ENCODE measurements around the gene RNF10. TPM values are rescaled to one million over a fixed set of nuclear protein-coding genes. Genes with fewer than 3 reads are reported as not detected.

RNF10 gene
- total RNA-seq, 1 experiment from 2014 or later: 79.7 TPM

DNA sequence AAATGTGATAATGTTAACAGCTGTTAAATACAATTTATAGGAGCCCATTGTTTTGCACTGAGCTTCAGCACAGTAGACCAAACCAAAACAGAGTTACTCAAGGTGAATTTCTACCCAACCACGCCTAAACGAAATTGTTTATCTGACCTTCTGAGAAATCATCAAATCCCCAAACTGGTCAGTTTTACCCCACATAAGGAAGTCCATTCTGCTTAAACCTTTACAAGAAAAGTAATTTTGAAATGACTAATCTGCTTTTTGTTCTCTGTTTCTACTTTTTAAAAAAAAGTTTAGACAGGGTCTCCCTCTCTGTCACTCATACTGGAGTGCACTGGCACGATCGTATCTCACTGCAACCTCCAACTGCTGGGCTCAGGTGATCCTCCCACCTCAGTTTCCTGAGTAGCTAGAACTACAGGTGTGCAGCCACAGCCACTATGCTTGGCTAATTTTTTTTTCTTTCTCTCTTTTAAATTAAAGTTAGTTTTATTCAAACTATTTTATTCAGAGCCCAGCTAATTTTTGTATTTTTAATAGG, 1.4 kb upstream of the RNF10 start:
- no peak for DNase-seq
- no peak overlapping the region for H2AFZ ChIP-seq (ENCODE audit: low read length)
- peaks cover 4% of the 10 kb centered on the region; the same call in 1 of the 2 replicates for H3K36me3 ChIP-seq (ENCODE audit: low read depth, low read length)
- TF ChIP-seq, protein P1, sequence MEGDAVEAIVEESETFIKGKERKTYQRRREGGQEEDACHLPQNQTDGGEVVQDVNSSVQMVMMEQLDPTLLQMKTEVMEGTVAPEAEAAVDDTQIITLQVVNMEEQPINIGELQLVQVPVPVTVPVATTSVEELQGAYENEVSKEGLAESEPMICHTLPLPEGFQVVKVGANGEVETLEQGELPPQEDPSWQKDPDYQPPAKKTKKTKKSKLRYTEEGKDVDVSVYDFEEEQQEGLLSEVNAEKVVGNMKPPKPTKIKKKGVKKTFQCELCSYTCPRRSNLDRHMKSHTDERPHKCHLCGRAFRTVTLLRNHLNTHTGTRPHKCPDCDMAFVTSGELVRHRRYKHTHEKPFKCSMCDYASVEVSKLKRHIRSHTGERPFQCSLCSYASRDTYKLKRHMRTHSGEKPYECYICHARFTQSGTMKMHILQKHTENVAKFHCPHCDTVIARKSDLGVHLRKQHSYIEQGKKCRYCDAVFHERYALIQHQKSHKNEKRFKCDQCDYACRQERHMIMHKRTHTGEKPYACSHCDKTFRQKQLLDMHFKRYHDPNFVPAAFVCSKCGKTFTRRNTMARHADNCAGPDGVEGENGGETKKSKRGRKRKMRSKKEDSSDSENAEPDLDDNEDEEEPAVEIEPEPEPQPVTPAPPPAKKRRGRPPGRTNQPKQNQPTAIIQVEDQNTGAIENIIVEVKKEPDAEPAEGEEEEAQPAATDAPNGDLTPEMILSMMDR (conservative IDR thresholded peaks at IDR 0.05; ENCODE audit: low read depth, low read length): no peak
- H3K79me2 ChIP-seq (ENCODE audit: low read length): peaks cover 49% of the 10 kb centered on the region
- H3K9ac ChIP-seq (ENCODE audit: low read length): no peak overlapping the region
- H3K9me2 ChIP-seq (replicated peaks; ENCODE audit: low read length): no peaks in the 10 kb centered on the region
- peaks cover 5% of the 10 kb centered on the region for H3F3A ChIP-seq (ENCODE audit: low read length, unreplicated experiment)
- CTCF ChIA-PET: no interaction called here
- POLR2A ChIA-PET (ENCODE audit: unreplicated experiment): interaction anchor here (0.8 kb wide), 1 partner anchor 241 kb away, joined by 4 read pairs; no protein-coding TSS in a partner anchor
- H3K9me3 ChIP-seq (ENCODE audit: low read length): no peaks in the 10 kb centered on the region
- no peak overlapping the region for H3K27ac ChIP-seq (ENCODE audit: low read length)
- H3K27me3 ChIP-seq (ENCODE audit: low read length): no peaks in the 10 kb centered on the region
- intact Hi-C loops (cut with micrococcal nuclease): no loop called here
- H4K20me1 ChIP-seq (ENCODE audit: low read length): peaks cover 26% of the 10 kb centered on the region
- peaks cover 28% of the 10 kb centered on the region for H3K4me1 ChIP-seq (ENCODE audit: insufficient read depth, low read length)
- no peak for ATAC-seq
- no peak overlapping the region for H3K4me3 ChIP-seq (ENCODE audit: low read length)
- H3K4me2 ChIP-seq (ENCODE audit: low read length): no peak overlapping the region
- no TSS peak for BruUV-seq (replicated peaks)

DNA sequence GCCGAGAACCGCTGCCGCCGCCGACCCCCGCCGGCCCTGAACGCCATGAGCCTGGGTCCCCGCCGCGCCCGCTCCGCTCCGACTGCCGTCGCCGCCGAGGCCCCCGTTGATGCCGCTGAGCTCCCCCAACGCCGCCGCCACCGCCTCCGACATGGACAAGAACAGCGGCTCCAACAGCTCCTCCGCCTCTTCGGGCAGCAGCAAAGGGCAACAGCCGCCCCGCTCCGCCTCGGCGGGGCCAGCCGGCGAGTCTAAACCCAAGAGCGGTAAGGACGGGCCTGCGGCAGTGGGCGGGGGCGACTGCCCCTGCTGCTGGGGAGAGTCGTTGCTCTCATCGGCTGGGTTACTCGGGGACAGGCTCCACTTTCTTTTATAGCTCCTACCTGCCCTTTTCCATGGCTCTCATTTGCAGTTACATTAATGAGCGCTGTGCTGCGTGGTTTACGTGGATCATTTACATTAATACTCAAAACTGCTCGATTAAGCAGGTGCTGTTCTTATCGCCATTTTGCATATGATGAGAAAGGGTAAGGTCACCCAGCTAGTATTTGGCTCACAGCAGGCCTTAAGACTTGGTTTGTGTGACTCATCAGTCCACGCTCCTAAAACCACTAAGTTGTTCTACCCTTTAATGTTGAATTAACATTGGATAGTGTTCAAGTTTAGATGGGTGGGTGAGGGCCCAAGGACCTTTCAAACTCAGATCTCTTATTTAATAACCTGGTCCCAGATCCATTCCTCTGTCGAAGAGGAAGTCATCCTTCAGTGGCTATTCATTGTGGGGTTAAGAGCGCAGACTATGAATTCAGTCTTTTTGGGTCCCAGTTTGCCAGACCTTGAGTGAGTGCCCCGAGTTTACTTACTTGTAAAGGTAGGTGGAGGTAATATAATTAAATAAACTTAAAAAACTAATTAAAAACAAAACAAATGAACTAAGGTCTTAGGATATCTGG, 823 bp downstream of the RNF10 start:
- peak; percentile 89 for DNase-seq
- CTCF ChIA-PET: interaction anchor here (0.6 to 0.8 kb wide), 2 partner anchors 25 to 35 kb away, joined by 3 to 5 read pairs; no protein-coding TSS in a partner anchor
- intact Hi-C loops (cut with micrococcal nuclease): loop anchor here (2.0 to 5.0 kb wide), 3 partner anchors 38 to 152 kb away; partner anchors contain the start of genes COX6A1, DYNLL1 and MLEC
- Histone ChIP-seq H3K9me3 (ENCODE audit: low read length) (no peaks in the 10 kb centered on the region), H2AFZ (ENCODE audit: low read length) (peak overlapping the region; percentile 87), H3K4me3 (ENCODE audit: low read length) (peak overlapping the region; percentile 92), H4K20me1 (ENCODE audit: low read length) (peaks cover 46% of the 10 kb centered on the region), H3K4me1 (ENCODE audit: insufficient read depth, low read length) (peaks cover 36% of the 10 kb centered on the region), H3K4me2 (ENCODE audit: low read length) (peak overlapping the region; percentile 90), H3K27ac (ENCODE audit: low read length) (peak overlapping the region; percentile 70), H3K9ac (ENCODE audit: low read length) (peak overlapping the region; percentile 92), H3K9me2 (replicated peaks; ENCODE audit: low read length) (no peaks in the 10 kb centered on the region), H3K79me2 (ENCODE audit: low read length) (peaks cover 61% of the 10 kb centered on the region), H3K27me3 (ENCODE audit: low read length) (no peaks in the 10 kb centered on the region), H3K36me3 (ENCODE audit: low read depth, low read length) (peaks cover 4% of the 10 kb centered on the region; the same call in 1 of the 2 replicates), H3F3A (ENCODE audit: low read length, unreplicated experiment) (peaks cover 18% of the 10 kb centered on the region)
- TF ChIP-seq EZH2 (IDR thresholded peaks at IDR 0.05; ENCODE audit: low read length, unreplicated experiment) (no peak), EZH2phosphoT487 (IDR thresholded peaks at IDR 0.05; ENCODE audit: borderline replicate concordance, low read length) (no peak)
- TF ChIP-seq, protein P1 (conservative IDR thresholded peaks at IDR 0.05; ENCODE audit: low read depth, low read length): no peak
- POLR2A ChIA-PET (ENCODE audit: unreplicated experiment): no interaction called here
- peak; percentile 58 for ATAC-seq
- TSS peak; percentile 74 for BruUV-seq (replicated peaks)
